Fibroblast of peridontal ligament (primary cell): ENCODE results near the gene RFESD.
"Not testable (repeated sequence)": the region's sequence is repeated elsewhere in the genome, so short reads cannot be mapped to it uniquely, and the experiment has no call there.

ENCODE experiments used
- DNase-seq: peaks from one replicate; pipeline ENCODE4 v3.0.0-alpha.2; 2010; ENCODE audit errors: extremely low read depth

The RFESD gene

DNA sequence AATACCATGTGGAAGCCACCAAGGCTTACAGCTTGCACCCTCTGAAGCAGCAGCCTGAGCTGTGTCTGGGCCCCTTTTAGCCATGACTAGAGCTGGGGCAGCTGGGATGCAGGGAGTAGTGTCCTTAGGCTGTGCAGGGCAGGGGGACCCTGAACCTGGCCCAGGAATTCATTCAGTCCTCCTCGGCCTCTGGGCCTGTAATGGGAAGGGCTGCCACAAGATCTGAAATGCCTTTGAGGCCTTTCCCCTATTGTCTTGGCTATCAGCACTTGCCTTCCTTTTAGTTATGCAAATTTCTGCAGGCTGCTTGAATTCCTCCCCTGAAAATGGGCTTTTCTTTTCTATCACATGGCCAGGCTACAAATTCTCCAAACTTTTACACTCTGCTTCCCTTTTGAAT is 17.6 kb upstream of the RFESD start:
- no peak for DNase-seq

- no peak for DNase-seq
Observed at GRCh38 chr5:95630394-95630917, 16.1 kb upstream of the RFESD start.

DNA sequence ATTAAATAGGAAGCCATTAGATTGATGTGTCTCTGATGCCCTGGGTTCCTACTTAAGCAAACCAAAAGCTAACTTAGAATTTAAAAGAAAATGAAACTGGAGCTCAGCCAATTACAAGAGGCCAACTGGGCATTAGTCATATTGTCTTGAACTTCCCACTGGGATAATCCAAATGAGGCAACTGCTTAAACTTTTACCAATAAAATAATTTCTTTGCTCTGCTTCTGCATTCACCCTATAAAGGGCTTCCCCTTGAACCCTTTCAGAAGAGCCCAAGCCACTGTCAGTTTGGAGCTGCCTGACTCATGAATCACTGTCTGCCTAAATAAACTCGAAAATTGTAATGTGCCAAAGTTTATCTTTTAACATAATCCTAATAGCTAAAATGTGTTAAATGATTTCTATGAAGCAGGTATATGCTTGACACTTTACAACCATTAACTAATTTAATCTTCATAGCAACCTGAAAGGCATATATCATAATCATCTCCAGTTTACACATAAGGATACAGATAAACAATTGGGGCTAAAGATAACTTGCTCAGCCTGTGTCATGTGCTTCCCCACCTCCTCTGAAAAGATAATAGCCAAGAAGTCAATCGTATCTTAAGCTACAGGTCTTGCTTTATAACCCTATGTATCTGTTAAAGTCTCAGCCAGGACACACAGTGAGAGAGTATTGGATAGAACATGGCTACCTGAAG is 15.2 kb upstream of the RFESD start:
- DNase-seq = peak; percentile 93

DNA sequence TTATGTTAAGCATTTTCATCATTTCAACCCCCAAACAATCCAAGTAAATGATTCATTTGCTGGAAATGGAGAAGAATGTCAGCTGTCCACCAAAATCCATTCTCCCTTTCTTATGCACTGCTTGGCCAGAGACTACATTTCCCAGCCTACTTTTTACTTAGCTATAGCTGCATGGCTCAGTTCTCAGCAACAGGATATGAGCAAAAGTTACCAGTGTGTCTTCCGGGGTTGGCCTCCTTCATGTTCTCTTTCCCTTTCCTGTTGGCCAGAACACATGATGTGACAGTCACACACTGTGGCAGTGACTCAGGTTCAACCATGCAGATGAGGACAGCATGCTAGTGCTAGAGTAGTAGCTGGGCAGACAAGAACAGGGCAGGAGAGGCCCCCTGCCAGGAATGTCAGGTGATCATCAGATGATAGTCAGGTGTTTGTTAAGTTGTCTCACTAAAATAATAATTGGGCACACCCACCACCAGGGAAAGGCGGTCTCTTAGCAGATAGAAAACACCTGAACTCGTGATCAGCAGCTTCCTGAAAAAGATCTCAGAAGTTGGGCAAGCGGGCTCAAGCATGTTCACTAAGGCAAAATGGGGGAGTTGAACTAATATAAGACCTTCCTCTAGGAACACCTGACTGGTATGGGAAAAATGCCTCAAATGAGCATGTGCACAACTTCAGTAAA is 14.4 kb upstream of the RFESD start:
- peak; percentile 63 for DNase-seq

- not testable (repeated sequence) for DNase-seq
Observed at GRCh38 chr5:95632942-95633341, 13.6 kb upstream of the RFESD start.

- DNase-seq = no peak
Observed at GRCh38 chr5:95633671-95634070, 12.9 kb upstream of the RFESD start.

DNA sequence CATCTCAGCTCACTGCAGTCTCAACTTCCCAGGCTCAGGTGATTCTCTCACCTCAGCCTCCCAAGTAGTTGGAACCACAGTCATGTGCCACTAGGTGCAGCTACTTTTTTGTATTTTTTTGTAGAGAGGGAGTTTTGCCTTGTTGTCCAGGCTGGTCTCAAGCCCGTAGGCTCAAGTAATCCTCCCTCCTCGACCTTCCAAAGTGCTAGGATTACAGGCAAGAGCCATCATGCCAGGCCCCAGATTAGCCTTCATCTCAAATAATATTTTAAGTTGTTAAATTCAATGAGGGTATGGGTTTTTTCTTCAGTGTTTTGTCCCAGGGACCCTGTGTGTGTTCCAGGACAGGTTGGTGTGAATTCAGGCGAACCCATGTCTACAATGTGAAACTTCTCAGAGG is 12.5 kb upstream of the RFESD start:
- no peak for DNase-seq

DNA sequence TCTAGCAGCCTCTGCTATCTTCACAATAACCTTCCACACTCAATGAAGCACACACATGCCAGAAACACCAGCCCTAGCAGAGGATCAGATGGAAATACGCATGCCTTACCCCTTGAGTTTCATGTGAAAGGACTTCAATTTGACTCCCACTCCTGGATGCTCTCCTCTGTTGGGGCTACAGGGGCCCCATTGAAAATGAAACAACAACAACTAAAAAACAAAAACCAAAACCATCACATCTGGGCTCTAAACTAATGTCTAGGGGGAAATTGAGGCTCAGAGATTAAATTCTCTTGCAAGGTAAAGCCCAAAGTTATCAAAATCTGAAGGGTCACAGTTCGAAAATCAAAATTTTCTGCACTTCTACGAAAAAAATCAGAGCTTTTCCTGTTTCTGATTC is 7.9 kb upstream of the RFESD start:
- no peak for DNase-seq

GRCh38 chr5:95641741-95642220 is 4.8 kb upstream of the RFESD start:
- DNase-seq = peak; percentile 39

GRCh38 chr5:95643152-95643551 is 3.4 kb upstream of the RFESD start:
- DNase-seq = no peak

DNA sequence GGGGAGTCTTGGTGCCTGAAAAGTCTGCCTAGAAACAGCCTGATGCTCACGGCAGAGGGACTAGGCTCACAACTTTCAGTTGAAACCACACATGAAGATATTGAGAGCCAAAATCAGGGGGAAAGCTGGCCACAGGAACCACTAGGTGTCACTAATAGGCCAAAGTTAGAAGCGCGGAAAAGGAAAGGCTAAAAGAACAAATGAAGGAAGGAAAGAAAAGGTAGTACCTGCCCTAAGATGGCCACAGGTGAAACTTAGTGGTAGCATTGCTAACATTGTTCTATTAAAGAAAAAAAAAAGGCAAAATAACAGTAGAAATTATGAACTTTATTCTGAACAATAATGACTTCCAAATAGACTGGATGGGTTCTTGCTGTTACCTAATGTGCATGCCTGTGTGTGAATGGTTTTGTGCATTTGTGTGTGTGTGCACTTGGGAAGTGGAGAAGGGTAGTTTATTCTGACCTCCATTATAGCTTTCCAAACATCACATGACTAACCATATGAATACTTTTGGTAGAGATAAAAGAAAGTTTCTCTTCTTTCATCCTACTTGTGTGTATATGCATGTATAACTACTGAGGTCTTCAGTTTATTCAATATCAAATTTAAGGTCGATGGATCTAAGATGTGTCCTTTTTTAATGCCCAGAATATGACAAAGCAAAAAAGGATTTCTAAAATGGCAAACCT is 2.1 kb upstream of the RFESD start:
- DNase-seq = peak; percentile 75

GRCh38 chr5:95646226-95646568 is 380 bp upstream of the RFESD start:
- DNase-seq = not testable (repeated sequence)

DNA sequence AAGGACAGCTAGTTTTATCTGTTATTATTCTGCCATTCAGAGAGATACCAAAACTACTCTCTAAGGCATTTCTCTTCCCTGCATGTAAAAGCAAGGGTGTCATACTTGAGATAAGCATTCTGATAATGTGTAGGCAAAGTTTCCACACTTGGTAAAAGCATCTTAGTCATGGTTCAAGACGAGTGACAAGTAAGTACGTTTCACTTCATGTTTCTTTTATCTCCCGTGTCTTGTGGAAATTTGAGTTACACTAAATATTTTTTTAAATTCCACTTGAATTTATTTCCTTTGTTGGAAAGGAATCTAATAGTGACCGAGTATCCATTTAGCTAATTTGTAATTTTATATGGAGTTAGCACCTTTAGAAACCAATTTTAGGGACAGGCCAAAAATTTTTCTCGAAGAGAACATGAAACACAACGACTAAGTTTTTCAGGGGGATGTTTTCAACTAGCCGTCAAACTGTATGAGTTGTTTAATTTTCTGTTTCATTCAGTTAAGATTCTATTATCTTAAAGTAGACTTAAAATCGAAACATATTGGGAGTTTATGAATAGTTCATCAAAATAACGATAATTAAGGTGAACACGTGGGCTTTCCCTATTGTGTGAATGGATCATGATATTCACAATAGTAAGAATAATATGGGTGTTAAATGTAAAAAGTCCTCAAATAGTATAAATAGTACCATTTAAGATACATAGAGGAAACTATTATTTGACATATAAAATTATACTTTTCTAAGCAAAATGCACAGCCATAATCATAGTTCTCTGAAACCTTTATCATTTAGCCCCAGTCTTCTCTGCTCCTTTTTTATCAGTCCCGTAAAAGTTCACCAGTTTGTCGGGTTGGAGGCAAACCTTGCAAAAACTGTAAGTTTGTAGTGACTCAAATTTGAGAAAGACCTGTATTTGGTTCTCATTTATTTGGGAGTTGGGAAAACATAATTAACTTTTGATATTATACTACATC is 1.6 kb downstream of the RFESD start:
- DNase-seq = no peak

DNA sequence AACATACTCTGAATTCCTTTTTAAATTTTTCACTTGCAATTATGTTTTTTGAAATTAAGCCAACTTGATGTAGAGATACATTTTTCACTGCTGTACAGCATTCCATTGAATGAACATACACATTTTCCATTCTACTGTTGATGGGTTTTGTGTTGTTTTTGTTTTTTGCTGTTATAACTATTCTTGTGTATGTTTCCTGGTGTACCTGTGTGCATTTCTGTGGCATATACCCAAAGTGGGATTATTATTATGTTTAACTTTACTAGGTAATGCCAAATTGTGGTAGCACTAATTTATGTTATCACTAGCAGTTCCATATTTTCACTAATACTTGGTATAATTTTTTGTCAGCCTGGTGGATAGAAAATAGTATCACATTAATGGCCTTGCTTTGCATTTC is 2.7 kb downstream of the RFESD start:
- no peak for DNase-seq

DNA sequence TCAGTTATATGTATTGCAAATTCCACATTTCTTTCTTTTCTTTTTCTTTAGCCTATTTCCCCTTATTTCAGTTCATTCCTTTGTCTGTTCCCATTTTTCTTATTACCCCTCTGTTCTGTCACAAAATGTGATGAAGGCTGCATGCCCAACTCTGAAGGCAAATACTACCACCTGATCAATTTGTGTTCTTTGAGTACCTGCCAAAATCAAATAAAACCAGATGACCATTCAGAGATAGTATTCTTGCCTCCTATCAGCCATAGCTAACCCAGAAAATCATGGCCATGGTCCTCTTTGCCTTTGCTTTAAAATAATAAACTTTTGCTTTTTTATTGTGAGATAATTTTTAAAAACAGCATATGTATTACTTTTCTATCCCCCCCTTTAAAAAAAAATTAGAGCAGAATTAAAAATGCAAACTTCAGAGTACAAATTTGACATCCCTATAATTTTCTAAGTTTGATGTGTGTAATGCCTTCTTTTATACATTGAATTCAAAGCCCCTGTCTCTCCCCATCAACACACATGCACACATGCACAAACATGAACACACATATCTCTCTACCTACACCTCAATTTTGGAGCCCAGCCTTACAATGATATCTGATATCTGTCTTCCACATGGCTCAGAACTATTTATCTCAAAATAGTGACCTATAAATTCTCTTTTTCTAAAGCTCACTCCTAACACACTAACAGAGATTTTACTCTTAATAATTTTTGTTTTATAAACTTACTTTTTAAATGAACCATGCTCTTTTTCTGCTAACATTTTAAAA is 3.5 kb downstream of the RFESD start:
- DNase-seq = no peak

GRCh38 chr5:95652849-95653248 is 6.3 kb downstream of the RFESD start:
- DNase-seq = no peak

DNA sequence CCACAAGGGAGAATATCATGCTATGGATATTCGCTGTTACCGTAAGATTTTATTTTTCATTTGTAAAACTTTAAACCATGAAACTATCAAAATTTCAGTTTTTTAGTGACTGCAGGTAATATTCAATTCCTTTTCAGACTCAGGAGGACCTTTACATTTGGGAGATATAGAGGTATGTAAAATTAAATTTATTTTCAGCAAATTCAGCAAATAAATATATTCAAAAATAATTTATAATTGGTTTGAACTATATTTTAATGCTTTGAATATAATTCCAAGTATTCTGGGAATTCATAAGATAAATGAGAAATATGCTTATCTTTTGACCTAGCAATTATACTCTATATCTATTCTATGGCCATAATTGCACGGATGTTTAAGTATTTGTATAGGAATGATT is 7.6 kb downstream of the RFESD start:
- DNase-seq = no peak

DNA sequence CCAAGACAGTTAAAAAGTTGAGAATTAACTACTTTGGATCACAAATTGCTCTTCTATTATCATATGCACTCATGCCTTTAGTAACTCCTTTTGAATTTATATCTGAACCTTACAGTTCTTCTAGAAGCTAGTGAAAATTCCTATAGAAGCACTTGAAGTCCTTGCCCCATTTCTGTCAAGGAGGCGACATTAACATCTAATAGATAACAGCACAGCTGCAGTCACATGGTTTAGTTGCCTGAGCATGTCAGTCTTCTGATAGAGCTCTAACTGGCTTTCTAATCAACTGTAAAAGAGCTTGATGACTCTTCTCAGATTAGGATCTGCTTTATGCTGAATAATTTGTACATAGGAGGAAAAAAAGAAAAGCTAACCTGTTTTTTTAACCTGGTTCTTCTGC is 9.0 kb downstream of the RFESD start:
- no peak for DNase-seq

GRCh38 chr5:95660060-95660459 is 13.5 kb downstream of the RFESD start:
- no peak for DNase-seq

DNA sequence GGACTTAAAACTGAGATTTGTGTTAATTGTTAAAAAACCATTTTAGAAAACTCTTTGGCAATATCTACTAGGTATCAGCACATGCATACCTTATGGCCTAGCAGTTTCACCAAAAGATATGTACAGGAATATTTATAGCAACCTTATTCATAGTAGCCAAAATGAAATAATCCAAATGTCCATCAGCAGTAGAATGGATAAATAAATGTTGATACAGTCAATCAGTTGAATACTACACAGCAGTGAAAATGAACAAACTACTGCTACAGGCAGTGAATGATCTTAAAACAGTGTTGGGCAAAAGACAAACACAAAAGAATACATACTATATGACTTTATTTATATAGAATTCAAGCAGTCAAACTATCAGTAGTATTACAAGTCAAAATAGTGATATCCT is 16.4 kb downstream of the RFESD start:
- DNase-seq = no peak
